Measurements from ENCODE around the gene GPR17. TPM values are rescaled to one million over a fixed set of nuclear protein-coding genes. Genes with fewer than 3 reads are reported as not detected.
A peak's percentile ranks its signal among the peaks of the same experiment; 100 is the strongest.

Gene GPR17
- total and polyA plus RNA-seq, 2 experiments from 2014 or later = 0.39 TPM; not detected in 1

DNA sequence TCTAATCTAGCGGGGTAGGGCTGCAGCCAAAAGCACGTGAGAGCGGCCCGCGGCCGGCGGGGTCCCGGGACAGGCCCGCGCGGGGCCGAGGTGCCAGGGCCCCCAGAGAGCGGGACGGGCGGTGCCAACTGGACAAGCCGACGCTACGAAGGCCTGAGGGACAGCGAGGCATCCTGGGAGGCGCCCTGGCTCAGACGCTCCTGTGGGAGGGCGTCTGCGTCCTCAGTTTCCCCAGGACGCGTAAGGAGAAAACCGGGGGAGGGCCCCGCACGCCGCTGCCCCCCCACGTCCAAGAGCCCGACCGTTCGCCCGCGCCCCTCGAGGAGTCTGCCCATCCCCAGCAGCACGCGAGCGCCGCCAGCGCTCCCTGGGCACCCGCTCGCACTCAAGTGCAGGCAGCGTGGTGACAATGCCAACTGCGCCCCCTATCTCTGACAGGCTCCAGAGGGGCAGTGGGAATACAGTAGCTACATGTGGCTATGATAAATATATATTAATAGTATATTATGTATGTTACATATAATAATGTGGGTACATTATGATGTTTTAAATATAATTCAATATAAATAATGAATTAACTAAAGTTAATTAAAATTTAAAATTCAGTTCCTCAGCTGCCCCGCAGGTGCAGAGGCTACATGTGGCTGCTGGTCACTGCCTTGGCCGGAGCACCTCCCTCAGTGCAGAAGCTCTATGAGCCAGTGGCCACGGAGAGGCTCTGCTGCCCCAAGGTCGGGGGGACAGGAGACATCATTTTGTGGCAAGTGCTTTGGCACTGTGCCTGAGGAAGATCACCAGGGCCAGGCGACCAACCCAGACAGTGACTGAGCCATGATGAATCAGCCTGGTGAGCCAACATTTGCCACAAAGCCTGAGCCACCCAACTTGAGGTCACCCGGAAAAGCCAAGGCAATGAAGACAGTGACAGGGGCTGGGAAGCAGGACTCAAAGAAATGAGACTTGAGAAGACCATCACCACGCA lies 49.8 kb downstream of the GPR17 start:
- no peaks in the 10 kb centered on the region for H3K9me2 ChIP-seq (replicated peaks; ENCODE audit: insufficient read depth)
- H3K4me3 ChIP-seq = no peak overlapping the region
- no peaks in the 10 kb centered on the region for H3K27me3 ChIP-seq
- H3K79me2 ChIP-seq = no peaks in the 10 kb centered on the region
- H3K9me3 ChIP-seq (ENCODE audit: low read depth) = no peaks in the 10 kb centered on the region
- TF ChIP-seq, protein P1, sequence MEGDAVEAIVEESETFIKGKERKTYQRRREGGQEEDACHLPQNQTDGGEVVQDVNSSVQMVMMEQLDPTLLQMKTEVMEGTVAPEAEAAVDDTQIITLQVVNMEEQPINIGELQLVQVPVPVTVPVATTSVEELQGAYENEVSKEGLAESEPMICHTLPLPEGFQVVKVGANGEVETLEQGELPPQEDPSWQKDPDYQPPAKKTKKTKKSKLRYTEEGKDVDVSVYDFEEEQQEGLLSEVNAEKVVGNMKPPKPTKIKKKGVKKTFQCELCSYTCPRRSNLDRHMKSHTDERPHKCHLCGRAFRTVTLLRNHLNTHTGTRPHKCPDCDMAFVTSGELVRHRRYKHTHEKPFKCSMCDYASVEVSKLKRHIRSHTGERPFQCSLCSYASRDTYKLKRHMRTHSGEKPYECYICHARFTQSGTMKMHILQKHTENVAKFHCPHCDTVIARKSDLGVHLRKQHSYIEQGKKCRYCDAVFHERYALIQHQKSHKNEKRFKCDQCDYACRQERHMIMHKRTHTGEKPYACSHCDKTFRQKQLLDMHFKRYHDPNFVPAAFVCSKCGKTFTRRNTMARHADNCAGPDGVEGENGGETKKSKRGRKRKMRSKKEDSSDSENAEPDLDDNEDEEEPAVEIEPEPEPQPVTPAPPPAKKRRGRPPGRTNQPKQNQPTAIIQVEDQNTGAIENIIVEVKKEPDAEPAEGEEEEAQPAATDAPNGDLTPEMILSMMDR (IDR thresholded peaks at IDR 0.05; ENCODE audit: poor library complexity) = peak; percentile 57
- TF ChIP-seq EZH2 (IDR thresholded peaks at IDR 0.05; ENCODE audit: borderline replicate concordance) = no peak
- H3K4me2 ChIP-seq = peak overlapping the region; percentile 77
- H4K20me1 ChIP-seq (ENCODE audit: insufficient read depth, poor library complexity, severe bottlenecking) = no peaks in the 10 kb centered on the region
- H3K4me1 ChIP-seq (ENCODE audit: insufficient read depth) = peaks cover 11% of the 10 kb centered on the region
- no peaks in the 10 kb centered on the region for H3K36me3 ChIP-seq (replicated peaks; ENCODE audit: insufficient read depth, low read depth)
- peak; percentile 71 for DNase-seq (ENCODE audit: low spot score)
- 28% methylated on average over 43 of the region's 52 CpGs for WGBS (ENCODE audit: low lambda C conversion rate, missing lambda C conversion rate)
- H3K27ac ChIP-seq = no peak overlapping the region
- peak overlapping the region; percentile 68 for H2AFZ ChIP-seq

DNA sequence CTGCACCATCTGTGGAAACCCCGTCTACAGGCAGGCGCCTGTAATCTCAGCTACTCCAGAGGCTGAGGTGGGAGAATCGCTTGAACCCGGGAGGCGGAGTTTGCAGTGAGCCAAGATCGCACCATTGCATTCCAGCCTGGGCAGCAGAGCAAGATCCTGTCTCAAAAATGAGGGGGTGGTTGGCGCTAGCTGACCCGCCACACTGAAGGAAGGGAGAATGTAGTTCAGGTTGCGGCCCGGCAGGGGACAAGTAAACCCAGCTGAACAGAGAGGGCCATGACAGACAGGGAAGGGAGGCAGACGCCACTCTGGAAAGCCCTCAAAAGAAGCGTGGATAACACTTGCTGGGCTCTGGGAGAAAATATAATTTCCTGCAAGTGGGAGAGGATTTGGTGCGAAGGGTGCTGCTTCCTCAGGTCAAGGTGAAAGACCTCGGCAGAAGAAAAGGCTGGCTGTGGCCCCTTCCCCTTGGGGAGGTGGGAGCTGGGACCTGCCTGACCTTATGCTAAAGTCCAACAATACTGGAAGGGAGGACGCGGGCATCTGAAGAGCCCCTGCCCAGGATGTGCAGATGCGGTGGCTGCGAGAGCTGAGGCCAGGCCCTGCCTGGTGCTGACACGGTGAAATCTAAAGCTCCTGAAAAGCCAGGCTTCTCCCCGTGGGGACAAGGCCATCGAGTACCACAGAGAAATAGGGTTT lies 51.7 kb downstream of the GPR17 start:
- H3K36me3 ChIP-seq (replicated peaks; ENCODE audit: insufficient read depth, low read depth) = no peaks in the 10 kb centered on the region
- WGBS (ENCODE audit: low lambda C conversion rate, missing lambda C conversion rate) = 95% methylated on average over 21 of the region's 21 CpGs
- H3K79me2 ChIP-seq = peaks cover 5% of the 10 kb centered on the region
- no peak overlapping the region for H2AFZ ChIP-seq
- no peaks in the 10 kb centered on the region for H3K9me3 ChIP-seq (ENCODE audit: low read depth)
- H3K4me2 ChIP-seq = no peak overlapping the region
- no peak overlapping the region for H3K4me3 ChIP-seq
- no peak overlapping the region for H3K27ac ChIP-seq
- peaks cover 3% of the 10 kb centered on the region for H4K20me1 ChIP-seq (ENCODE audit: insufficient read depth, poor library complexity, severe bottlenecking)
- no peaks in the 10 kb centered on the region for H3K27me3 ChIP-seq
- no peaks in the 10 kb centered on the region for H3K9me2 ChIP-seq (replicated peaks; ENCODE audit: insufficient read depth)
- peaks cover 17% of the 10 kb centered on the region for H3K4me1 ChIP-seq (ENCODE audit: insufficient read depth)
- TF ChIP-seq EZH2 (IDR thresholded peaks at IDR 0.05; ENCODE audit: borderline replicate concordance) (no peak), EZH2phosphoT487 (IDR thresholded peaks at IDR 0.05; ENCODE audit: low read depth, severe bottlenecking, unreplicated experiment) (no peak)
- TF ChIP-seq, protein P1 (IDR thresholded peaks at IDR 0.05; ENCODE audit: poor library complexity) = no peak
- no peak for DNase-seq (ENCODE audit: low spot score)

DNA sequence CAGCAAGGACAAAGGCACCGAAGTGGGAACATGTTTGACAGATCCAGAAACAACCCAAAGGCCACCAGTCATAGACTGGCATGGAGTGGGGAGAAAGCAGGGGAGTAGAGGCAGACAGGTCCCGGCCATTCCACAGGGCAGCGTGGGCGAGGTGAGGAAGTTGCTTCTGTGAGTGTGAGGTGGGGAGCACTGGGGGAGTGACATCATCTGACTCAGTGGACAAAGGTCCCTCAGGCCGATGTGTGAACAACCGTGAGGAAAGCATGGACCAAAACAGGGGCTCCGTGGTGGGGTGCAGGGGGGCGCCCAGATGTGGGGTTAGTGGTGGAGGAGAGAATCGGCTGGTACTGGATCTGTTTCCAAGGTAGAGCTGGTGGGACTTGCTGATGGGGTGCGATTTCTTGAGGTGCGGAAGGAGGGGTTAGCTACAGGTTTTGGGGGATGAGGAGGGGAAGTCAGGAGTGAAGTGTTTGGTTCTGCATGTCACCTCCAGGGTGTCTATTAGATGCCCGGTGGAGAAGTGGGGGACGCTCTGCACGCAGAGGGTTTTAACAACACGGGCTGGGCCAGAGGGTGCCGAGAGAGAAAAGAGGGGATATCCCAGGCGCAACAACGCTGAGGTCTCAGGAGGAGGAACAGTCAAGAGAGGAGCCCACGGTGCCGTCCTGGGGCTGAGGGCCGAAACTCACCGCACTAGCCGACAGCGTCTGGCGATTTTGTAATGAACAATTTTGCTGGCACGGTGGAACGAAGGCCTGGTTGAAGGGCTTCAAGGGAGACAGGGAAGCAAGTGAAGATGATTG lies 52.8 kb downstream of the GPR17 start:
- Histone ChIP-seq H3K9me2 (replicated peaks; ENCODE audit: insufficient read depth) (no peaks in the 10 kb centered on the region), H3K4me1 (ENCODE audit: insufficient read depth) (peaks cover 22% of the 10 kb centered on the region), H4K20me1 (ENCODE audit: insufficient read depth, poor library complexity, severe bottlenecking) (peaks cover 10% of the 10 kb centered on the region)

More for the DNA sequence above, 52.8 kb downstream of the GPR17 start:
- TF ChIP-seq, protein P1 (IDR thresholded peaks at IDR 0.05; ENCODE audit: poor library complexity) = no peak
- TF ChIP-seq EZH2 (IDR thresholded peaks at IDR 0.05; ENCODE audit: borderline replicate concordance) (no peak), EZH2phosphoT487 (IDR thresholded peaks at IDR 0.05; ENCODE audit: low read depth, severe bottlenecking, unreplicated experiment) (no peak)
- no peak for DNase-seq (ENCODE audit: low spot score)
- H3K4me2 ChIP-seq = no peak overlapping the region
- H3K4me3 ChIP-seq = no peak overlapping the region
- no peaks in the 10 kb centered on the region for H3K27me3 ChIP-seq
- H3K79me2 ChIP-seq = peaks cover 16% of the 10 kb centered on the region
- no peaks in the 10 kb centered on the region for H3K36me3 ChIP-seq (replicated peaks; ENCODE audit: insufficient read depth, low read depth)
- no peaks in the 10 kb centered on the region for H3K9me3 ChIP-seq (ENCODE audit: low read depth)
- no peak overlapping the region for H2AFZ ChIP-seq
- WGBS (ENCODE audit: low lambda C conversion rate, missing lambda C conversion rate) = 94% methylated on average over 25 of the region's 27 CpGs
- H3K27ac ChIP-seq = no peak overlapping the region
